Measurements from ENCODE around the gene RTCA.

DNA sequence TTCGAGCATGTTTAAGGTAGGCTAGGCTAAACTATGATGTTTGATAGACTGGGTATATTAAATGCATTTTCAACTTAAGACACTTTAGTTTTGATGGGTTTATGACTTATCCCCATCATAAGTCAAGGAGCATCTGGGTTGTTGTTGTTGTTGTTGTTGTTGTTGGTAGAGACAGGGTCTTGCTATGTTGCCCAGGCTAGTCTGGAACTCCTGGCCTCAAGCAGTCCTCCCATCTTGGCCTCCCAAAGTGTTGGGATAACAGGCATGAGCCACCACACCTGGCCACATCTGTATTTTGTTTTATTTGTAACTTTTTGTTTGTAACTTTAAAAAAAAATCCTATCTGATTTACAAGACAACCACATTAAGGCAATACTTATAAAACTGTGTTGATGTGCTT lies 33.9 kb upstream of the RTCA start:
- TF ChIP-seq EZH2 (IDR thresholded peaks at IDR 0.05; ENCODE audit: borderline replicate concordance, insufficient read depth, low read depth, low read length, poor library complexity, severe bottlenecking), result no peak
- TF ChIP-seq, protein P1, sequence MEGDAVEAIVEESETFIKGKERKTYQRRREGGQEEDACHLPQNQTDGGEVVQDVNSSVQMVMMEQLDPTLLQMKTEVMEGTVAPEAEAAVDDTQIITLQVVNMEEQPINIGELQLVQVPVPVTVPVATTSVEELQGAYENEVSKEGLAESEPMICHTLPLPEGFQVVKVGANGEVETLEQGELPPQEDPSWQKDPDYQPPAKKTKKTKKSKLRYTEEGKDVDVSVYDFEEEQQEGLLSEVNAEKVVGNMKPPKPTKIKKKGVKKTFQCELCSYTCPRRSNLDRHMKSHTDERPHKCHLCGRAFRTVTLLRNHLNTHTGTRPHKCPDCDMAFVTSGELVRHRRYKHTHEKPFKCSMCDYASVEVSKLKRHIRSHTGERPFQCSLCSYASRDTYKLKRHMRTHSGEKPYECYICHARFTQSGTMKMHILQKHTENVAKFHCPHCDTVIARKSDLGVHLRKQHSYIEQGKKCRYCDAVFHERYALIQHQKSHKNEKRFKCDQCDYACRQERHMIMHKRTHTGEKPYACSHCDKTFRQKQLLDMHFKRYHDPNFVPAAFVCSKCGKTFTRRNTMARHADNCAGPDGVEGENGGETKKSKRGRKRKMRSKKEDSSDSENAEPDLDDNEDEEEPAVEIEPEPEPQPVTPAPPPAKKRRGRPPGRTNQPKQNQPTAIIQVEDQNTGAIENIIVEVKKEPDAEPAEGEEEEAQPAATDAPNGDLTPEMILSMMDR (IDR thresholded peaks at IDR 0.05), result no peak
